CD4-positive, CD25-positive, alpha-beta regulatory T cell (primary cell): Measurements from ENCODE around the gene AMOTL2. TPM values are rescaled to one million over a fixed set of nuclear protein-coding genes. Genes with fewer than 3 reads are reported as not detected.

Experiments used
- ATAC-seq, 2 donors: fragments of 150-1000 bp; cut with Tn5 transposase; one replicate each; pipeline ENCODE4 v1.10.0; 2021; ENCODE audit warnings: low read depth in 2 of 2, moderate number of reproducible peaks in 2 of 2, moderate library complexity in 1 of 2
- DNase-seq, 3 donors: peaks; one replicate each; pipeline versions ENCODE4 v3.0.0 to v3.0.0-alpha.2; 2012 to 2022; ENCODE audit warnings: mixed read lengths in 1 of 3
- H3K27ac ChIP-seq: one replicate; pipeline ENCODE4 v1.7.0; 2013; ENCODE audit warnings: mild to moderate bottlenecking, low read length; ENCODE audit not compliant: insufficient read depth, poor library complexity, severe bottlenecking
- H3K27me3 ChIP-seq: one replicate; pipeline ENCODE4 v1.7.0; 2013; ENCODE audit warnings: low read length; ENCODE audit not compliant: control insufficient read depth, insufficient read depth
- H3K36me3 ChIP-seq: one replicate; pipeline ENCODE4 v1.7.0; 2013; ENCODE audit warnings: mild to moderate bottlenecking, low read length, moderate library complexity; ENCODE audit not compliant: control insufficient read depth, insufficient read depth
- H3K4me1 ChIP-seq: 2 replicates; pipeline ENCODE4 v1.7.0; 2013; ENCODE audit warnings: mild to moderate bottlenecking, low read length; ENCODE audit not compliant: insufficient read depth, control insufficient read depth, poor library complexity, severe bottlenecking
- H3K4me3 ChIP-seq: one replicate; pipeline ENCODE4 v1.7.0; 2013; ENCODE audit warnings: low read depth, mild to moderate bottlenecking, low read length, moderate library complexity
- H3K9me3 ChIP-seq, 2 experiments: 1 replicate in 1 of 2; 2 replicates in 1 of 2; pipeline ENCODE4 v1.7.0; 2013; ENCODE audit warnings: low read length in 2 of 2, mild to moderate bottlenecking in 1 of 2, moderate library complexity in 1 of 2; ENCODE audit not compliant: control insufficient read depth in 2 of 2
- H3K27ac Mint-ChIP-seq, 3 donors: one replicate each; pipeline ENCODE4 v1.8.0; 2020 to 2022; ENCODE audit warnings: mild to moderate bottlenecking in 3 of 3, mixed read lengths in 3 of 3, moderate library complexity in 2 of 3
- H3K27me3 Mint-ChIP-seq: one replicate; pipeline ENCODE4 v1.8.0; 2022; ENCODE audit warnings: mild to moderate bottlenecking, mixed read lengths
- H3K36me3 Mint-ChIP-seq: one replicate; pipeline ENCODE4 v1.8.0; 2020; ENCODE audit warnings: mixed read lengths
- H3K4me1 Mint-ChIP-seq, 4 donors: one replicate each; pipeline ENCODE4 v1.8.0; 2020 to 2022; ENCODE audit warnings: mixed read lengths in 4 of 4, mild to moderate bottlenecking in 1 of 4
- H3K4me3 Mint-ChIP-seq, 4 donors: one replicate each; pipeline ENCODE4 v1.8.0; 2020 to 2022; ENCODE audit warnings: mild to moderate bottlenecking in 4 of 4, mixed read lengths in 4 of 4, moderate library complexity in 3 of 4
- H3K9me3 Mint-ChIP-seq, 7 donors: one replicate each; pipeline ENCODE4 v1.8.0; 2020 to 2022; ENCODE audit warnings: mixed read lengths in 7 of 7, mild to moderate bottlenecking in 3 of 7, moderate library complexity in 2 of 7
- polyA plus RNA-seq, 4 donors: library from polyadenylated mRNA; unstranded; fragments of 300-500 nt; fragmentation: Illumina TruSeq; gene quantifications; one replicate each; pipeline ENCODE4 v1.2.3, GENCODE V29; 2021
- total RNA-seq: library from RNA; stranded (reverse); gene quantifications from one replicate; pipeline ENCODE4 v1.2.3, GENCODE V29; 2022

The AMOTL2 gene
- total and polyA plus RNA-seq, 5 donors from 2014 or later: not detected

DNA sequence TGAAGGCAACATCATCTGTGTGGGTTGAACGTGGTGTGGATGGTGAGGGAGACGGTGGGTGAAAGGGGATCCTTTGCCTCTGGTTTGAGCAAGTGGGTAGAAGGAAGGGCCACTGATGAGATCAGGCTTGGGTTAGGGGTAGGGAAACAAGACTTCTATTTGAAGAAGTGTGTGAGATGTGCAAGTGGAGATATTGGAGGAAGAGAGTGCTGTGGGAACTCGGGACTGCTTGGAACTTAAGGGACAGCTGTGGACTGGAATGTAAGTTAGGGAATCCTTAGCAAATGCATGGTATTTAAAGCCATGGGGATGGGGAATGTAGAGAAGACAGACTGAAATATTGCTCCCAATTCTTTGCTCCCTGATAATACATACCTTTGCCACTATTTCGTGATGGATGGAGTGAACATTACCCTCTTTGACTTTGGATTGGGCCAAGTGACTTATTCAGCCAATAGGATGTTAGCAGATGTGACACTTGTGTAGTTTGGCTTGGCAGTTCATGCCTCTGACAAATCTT lies 30.2 kb upstream of the AMOTL2 start:
- H3K27me3 ChIP-seq: peaks cover 28% of the 10 kb centered on the region
- peaks cover 0 to 17% (median 9%) of the 10 kb centered on the region in 7 donors for H3K9me3 Mint-ChIP-seq
- no peak overlapping the region for H3K27ac ChIP-seq
- H3K27me3 Mint-ChIP-seq: peaks cover 48% of the 10 kb centered on the region
- H3K27ac Mint-ChIP-seq: no peak overlapping the region
- H3K4me1 Mint-ChIP-seq: peaks cover 0 to 2% (median 0%) of the 10 kb centered on the region in 4 donors
- no peak for ATAC-seq
- H3K36me3 ChIP-seq: no peaks in the 10 kb centered on the region
- H3K4me3 Mint-ChIP-seq: no peak overlapping the region
- H3K36me3 Mint-ChIP-seq: no peaks in the 10 kb centered on the region
- no peak for DNase-seq
- no peak overlapping the region for H3K4me3 ChIP-seq
- no peaks in the 10 kb centered on the region for H3K4me1 ChIP-seq
- peaks cover 0 to 12% of the 10 kb centered on the region in 2 experiments for H3K9me3 ChIP-seq

DNA sequence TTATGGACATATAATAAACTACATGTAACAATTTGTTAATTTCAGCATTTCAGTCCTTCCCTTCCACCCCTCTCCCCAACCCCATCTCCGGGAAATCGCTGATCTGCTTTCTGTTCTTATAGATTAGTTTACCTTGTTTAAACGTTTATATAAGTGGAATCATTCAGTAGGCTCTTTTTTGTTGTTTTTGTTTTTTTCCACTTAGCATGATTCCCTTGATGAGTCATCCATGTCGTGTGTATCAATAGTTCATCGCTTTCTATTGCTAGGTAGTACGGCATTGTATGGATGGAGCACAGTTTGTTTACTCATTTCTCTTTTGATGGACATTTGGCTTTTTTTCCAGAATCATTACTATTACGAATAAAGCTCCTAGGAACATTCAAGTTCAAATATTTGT lies 23.5 kb upstream of the AMOTL2 start:
- Histone ChIP-seq H3K4me1 (no peaks in the 10 kb centered on the region), H3K27me3 (peaks cover 8% of the 10 kb centered on the region), H3K36me3 (no peaks in the 10 kb centered on the region), H3K4me3 (no peak overlapping the region), H3K9me3 (peaks cover 0 to 8% of the 10 kb centered on the region in 2 experiments), H3K27ac (no peak overlapping the region)
- DNase-seq (no peak), ATAC-seq (no peak)
- no peak overlapping the region for H3K4me3 Mint-ChIP-seq
- peaks cover 0 to 20% (median 7%) of the 10 kb centered on the region in 7 donors for H3K9me3 Mint-ChIP-seq
- no peak overlapping the region for H3K27ac Mint-ChIP-seq
- no peaks in the 10 kb centered on the region for H3K36me3 Mint-ChIP-seq
- H3K4me1 Mint-ChIP-seq: no peaks in the 10 kb centered on the region
- H3K27me3 Mint-ChIP-seq: peaks cover 29% of the 10 kb centered on the region

DNA sequence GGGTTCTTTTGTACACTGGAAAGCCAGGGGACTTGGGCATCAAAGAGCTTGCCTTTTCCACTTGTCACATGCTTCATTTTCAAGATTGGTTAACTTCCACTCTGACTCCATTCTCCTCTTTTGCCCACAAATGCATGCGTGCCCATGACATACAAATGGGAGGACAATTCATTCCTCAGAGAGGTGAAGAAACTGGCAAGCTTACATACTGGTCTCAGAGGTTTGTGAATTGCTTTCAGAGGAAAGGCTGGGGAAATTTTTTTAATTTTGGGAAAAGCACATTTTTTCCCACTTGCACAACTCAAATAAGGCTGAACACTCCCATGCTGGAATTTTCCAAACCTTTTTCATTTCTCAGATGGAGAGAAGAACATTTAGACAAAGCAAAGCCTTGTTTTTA lies 20.9 kb upstream of the AMOTL2 start:
- H3K9me3 ChIP-seq: no peaks in the 10 kb centered on the region
- no peak for ATAC-seq
- H3K36me3 ChIP-seq: no peaks in the 10 kb centered on the region
- peaks cover 2% of the 10 kb centered on the region for H3K27me3 ChIP-seq
- Mint-ChIP-seq H3K4me1 (no peaks in the 10 kb centered on the region), H3K9me3 (peaks cover 0 to 10% (median 0%) of the 10 kb centered on the region in 7 donors), H3K4me3 (no peak overlapping the region), H3K27me3 (peaks cover 38% of the 10 kb centered on the region), H3K36me3 (no peaks in the 10 kb centered on the region), H3K27ac (no peak overlapping the region)
- H3K27ac ChIP-seq: no peak overlapping the region
- DNase-seq: no peak
- H3K4me3 ChIP-seq: no peak overlapping the region
- no peaks in the 10 kb centered on the region for H3K4me1 ChIP-seq

DNA sequence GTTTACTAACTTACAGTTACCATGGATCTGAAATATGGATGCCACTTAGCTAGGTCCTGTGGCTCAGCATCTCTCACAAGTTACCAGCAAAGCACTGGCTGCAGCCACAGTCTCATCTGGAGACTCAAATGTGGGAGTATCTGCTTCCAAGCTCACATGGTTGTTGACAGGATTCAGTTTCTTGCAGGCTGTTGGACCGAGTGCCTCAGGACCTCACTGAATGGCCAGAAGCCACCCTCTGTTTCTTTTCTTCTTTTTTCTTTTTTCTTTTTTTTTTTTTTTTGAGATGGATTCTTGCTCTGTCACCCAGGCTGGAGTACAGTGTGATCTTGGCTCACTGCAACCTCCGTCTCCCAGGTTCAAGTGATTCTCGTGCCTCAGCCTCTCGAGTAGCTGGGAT lies 20.1 kb upstream of the AMOTL2 start:
- H3K27me3 Mint-ChIP-seq: peaks cover 36% of the 10 kb centered on the region
- Histone ChIP-seq H3K36me3 (no peaks in the 10 kb centered on the region), H3K27me3 (no peaks in the 10 kb centered on the region), H3K9me3 (no peaks in the 10 kb centered on the region), H3K4me3 (no peak overlapping the region), H3K4me1 (no peaks in the 10 kb centered on the region), H3K27ac (no peak overlapping the region)
- no peak overlapping the region for H3K4me3 Mint-ChIP-seq
- H3K9me3 Mint-ChIP-seq: peaks cover 0 to 5% (median 0%) of the 10 kb centered on the region in 7 donors
- peak overlapping the region in 1 of 3 donors; percentile 70 for H3K27ac Mint-ChIP-seq
- H3K4me1 Mint-ChIP-seq: no peaks in the 10 kb centered on the region
- no peak for ATAC-seq
- no peak for DNase-seq
- no peaks in the 10 kb centered on the region for H3K36me3 Mint-ChIP-seq

DNA sequence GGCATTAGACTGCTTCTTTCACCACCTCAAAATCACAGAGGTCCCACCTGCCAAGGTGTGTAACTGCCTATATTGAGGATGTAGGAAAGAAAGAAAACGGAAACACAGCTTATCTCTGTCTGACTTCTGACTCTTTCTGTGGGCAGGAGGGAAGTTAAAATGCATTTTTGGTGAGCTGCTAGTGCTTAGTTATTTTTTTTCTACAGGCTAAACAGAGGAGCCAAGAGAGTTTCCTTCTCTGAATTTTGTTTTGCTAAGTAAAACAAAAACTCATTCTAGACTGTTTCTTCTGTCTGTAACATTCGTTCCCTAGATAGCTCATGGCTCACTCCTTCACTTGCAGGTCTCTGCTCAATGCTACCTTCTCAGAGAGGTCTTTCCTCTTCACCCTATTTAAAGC lies 18.8 kb upstream of the AMOTL2 start:
- DNase-seq (no peak), ATAC-seq (no peak)
- H3K27me3 ChIP-seq: no peaks in the 10 kb centered on the region
- H3K9me3 Mint-ChIP-seq: peaks cover 0 to 7% (median 0%) of the 10 kb centered on the region in 7 donors
- peak overlapping the region in 1 of 3 donors; percentile 38 for H3K27ac Mint-ChIP-seq
- peaks cover 31% of the 10 kb centered on the region for H3K27me3 Mint-ChIP-seq
- no peak overlapping the region for H3K27ac ChIP-seq
- H3K4me1 Mint-ChIP-seq: no peaks in the 10 kb centered on the region
- no peaks in the 10 kb centered on the region for H3K9me3 ChIP-seq
- H3K4me3 ChIP-seq: no peak overlapping the region
- no peaks in the 10 kb centered on the region for H3K4me1 ChIP-seq
- H3K36me3 ChIP-seq: no peaks in the 10 kb centered on the region
- H3K36me3 Mint-ChIP-seq: no peaks in the 10 kb centered on the region
- H3K4me3 Mint-ChIP-seq: no peak overlapping the region

DNA sequence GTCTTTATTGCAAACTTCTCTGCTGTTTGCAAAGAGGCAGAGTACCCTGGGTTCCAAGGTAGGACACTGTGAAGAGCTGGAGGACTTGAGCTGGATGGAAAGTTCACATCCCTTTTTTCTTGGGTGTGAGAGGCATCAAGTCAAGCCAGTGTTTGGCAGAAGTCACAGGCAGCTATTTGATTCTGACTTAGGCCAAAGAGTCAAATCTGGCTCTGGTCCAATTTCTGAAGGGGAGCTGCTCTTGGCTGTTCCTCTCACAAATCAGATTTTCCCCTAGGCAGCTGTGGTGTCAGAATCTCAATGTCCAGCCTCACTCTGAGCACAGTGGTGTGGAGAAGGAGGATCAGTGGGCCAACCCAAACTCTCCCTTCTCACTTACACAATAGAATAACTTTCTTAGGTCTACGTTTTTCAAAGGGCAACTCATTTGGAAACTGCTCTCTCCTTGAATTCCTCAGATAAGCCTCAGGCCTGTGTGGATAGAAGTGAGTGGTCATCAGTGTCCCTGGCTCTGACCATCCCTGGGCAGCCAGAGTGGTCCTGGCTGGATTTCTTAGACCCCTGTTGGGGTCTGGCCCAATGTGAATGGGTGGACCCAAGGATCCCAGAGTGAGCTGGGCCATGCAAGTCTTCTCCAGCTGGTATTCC lies 18.2 kb upstream of the AMOTL2 start:
- H3K27ac ChIP-seq: no peak overlapping the region
- H3K27me3 Mint-ChIP-seq: peaks cover 36% of the 10 kb centered on the region
- H3K36me3 ChIP-seq: no peaks in the 10 kb centered on the region
- no peaks in the 10 kb centered on the region for H3K4me1 Mint-ChIP-seq
- no peaks in the 10 kb centered on the region for H3K36me3 Mint-ChIP-seq
- no peaks in the 10 kb centered on the region for H3K4me1 ChIP-seq
- no peaks in the 10 kb centered on the region for H3K9me3 ChIP-seq
- no peak for ATAC-seq
- peaks cover 0 to 8% (median 0%) of the 10 kb centered on the region in 7 donors for H3K9me3 Mint-ChIP-seq
- no peak for DNase-seq
- H3K4me3 Mint-ChIP-seq: no peak overlapping the region
- no peak overlapping the region for H3K4me3 ChIP-seq
- no peaks in the 10 kb centered on the region for H3K27me3 ChIP-seq
- no peak overlapping the region for H3K27ac Mint-ChIP-seq

DNA sequence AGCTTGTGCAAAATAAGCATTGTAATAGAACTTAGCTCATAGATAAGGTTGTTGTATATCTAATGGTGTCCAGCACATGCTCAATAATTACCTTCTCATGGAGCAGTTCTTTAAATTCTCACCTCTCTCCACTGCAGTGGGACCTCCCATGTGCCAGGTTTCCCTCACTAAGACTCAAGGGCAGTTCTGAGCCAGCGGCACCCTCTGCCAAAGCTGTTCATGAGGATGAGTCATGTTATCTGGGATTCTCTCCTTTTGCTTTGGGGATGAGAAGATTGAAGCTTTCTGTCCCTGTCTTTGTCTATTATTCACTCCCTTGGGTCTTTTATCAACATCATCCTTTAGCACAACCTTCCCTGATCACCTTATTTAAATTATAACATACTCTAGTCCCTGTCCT lies 15.6 kb upstream of the AMOTL2 start:
- Histone ChIP-seq H3K4me1 (no peaks in the 10 kb centered on the region), H3K4me3 (no peak overlapping the region), H3K36me3 (no peaks in the 10 kb centered on the region), H3K27me3 (peaks cover 2% of the 10 kb centered on the region), H3K27ac (no peak overlapping the region), H3K9me3 (no peaks in the 10 kb centered on the region)
- Mint-ChIP-seq H3K4me1 (no peaks in the 10 kb centered on the region), H3K36me3 (no peaks in the 10 kb centered on the region), H3K9me3 (peaks cover 0 to 4% (median 0%) of the 10 kb centered on the region in 7 donors), H3K27me3 (peaks cover 28% of the 10 kb centered on the region), H3K4me3 (no peak overlapping the region), H3K27ac (no peak overlapping the region)
- no peak for DNase-seq
- no peak for ATAC-seq
